Cardiac muscle cell (in vitro differentiated cells and primary cell): Measurements from ENCODE around the gene DCAF12. TPM values are rescaled to one million over a fixed set of nuclear protein-coding genes. Genes with fewer than 3 reads are reported as not detected.

Source experiments
- DNase-seq, 2 donors: peaks; one replicate each; pipeline versions ENCODE4 v3.0.0 to v3.0.0-alpha.2; 2010 to 2017; ENCODE audit warnings: low read depth in 1 of 2, low spot score in 1 of 2
- H3K27ac ChIP-seq: fragments of 200-600 bp; sonication (generic); 2 replicates; pipeline ENCODE4 v1.5.1; 2016
- H3K27me3 ChIP-seq: fragments of 200-600 bp; sonication (generic); 2 replicates; pipeline ENCODE4 v1.6.0; 2016; ENCODE audit warnings: control low read depth
- H3K36me3 ChIP-seq: fragments of 200-600 bp; sonication (generic); 2 replicates; pipeline ENCODE4 v1.5.1; 2016; ENCODE audit warnings: control low read depth
- H3K4me1 ChIP-seq: fragments of 200-600 bp; sonication (generic); 2 replicates; pipeline ENCODE4 v1.8.1; 2017; ENCODE audit warnings: low read depth, mild to moderate bottlenecking, mixed run types
- H3K4me3 ChIP-seq: fragments of 200-600 bp; sonication (generic); 2 replicates; pipeline ENCODE4 v1.5.1; 2016; ENCODE audit warnings: mild to moderate bottlenecking
- H3K9me3 ChIP-seq: fragments of 200-600 bp; sonication (generic); 2 replicates; pipeline ENCODE4 v1.5.1; 2017; ENCODE audit warnings: low read depth, mild to moderate bottlenecking, control low read depth
- polyA plus RNA-seq: library from polyadenylated mRNA; unstranded; fragments of >200 nt; fragmentation: Nextera tagmentation; extraction: Ambion mirVana; gene quantifications from 2 replicates; pipeline ENCODE4 v1.2.1, GENCODE V29; 2016
- total RNA-seq: library from RNA; depleted of rRNA; stranded (reverse); fragments of >200 nt; gene quantifications from 2 replicates; pipeline ENCODE4 v1.2.3, GENCODE V29; 2016
- TF ChIP-seq, protein P1 (sequence below): IDR thresholded peaks from 2 replicates; pipeline ENCODE4 v1.5.1; 2012; ENCODE audit warnings: low read depth, mild to moderate bottlenecking, low read length

DCAF12 gene
- total and polyA plus RNA-seq, 2 experiments from 2014 or later: 27.1 to 31.7 TPM

DNA sequence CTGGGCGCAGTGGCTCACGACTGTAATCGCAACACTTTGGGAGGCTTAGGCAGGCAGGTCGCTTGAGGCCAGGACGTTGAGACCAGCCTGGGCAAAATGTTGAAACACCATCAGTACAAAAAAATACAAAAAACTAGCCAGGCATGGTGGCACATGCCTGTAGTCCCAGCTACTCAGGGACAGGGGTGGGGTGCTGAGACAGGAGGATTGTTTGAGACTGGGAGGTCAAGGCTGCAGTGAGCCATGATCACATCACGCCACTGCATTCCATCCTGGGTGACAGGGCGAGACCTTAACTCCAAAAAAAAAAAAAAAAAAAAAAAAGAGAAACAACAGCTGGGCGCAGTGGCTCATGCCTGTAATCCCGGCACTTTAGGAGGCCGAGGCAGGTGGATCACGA, 23.7 kb downstream of the DCAF12 start:
- DNase-seq: no peak
- Histone ChIP-seq H3K9me3 (no peaks in the 10 kb centered on the region), H3K27ac (no peak overlapping the region), H3K4me1 (no peaks in the 10 kb centered on the region), H3K36me3 (peaks cover 31% of the 10 kb centered on the region), H3K27me3 (no peaks in the 10 kb centered on the region), H3K4me3 (no peak overlapping the region)
- TF ChIP-seq, protein P1, sequence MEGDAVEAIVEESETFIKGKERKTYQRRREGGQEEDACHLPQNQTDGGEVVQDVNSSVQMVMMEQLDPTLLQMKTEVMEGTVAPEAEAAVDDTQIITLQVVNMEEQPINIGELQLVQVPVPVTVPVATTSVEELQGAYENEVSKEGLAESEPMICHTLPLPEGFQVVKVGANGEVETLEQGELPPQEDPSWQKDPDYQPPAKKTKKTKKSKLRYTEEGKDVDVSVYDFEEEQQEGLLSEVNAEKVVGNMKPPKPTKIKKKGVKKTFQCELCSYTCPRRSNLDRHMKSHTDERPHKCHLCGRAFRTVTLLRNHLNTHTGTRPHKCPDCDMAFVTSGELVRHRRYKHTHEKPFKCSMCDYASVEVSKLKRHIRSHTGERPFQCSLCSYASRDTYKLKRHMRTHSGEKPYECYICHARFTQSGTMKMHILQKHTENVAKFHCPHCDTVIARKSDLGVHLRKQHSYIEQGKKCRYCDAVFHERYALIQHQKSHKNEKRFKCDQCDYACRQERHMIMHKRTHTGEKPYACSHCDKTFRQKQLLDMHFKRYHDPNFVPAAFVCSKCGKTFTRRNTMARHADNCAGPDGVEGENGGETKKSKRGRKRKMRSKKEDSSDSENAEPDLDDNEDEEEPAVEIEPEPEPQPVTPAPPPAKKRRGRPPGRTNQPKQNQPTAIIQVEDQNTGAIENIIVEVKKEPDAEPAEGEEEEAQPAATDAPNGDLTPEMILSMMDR: no peak

DNA sequence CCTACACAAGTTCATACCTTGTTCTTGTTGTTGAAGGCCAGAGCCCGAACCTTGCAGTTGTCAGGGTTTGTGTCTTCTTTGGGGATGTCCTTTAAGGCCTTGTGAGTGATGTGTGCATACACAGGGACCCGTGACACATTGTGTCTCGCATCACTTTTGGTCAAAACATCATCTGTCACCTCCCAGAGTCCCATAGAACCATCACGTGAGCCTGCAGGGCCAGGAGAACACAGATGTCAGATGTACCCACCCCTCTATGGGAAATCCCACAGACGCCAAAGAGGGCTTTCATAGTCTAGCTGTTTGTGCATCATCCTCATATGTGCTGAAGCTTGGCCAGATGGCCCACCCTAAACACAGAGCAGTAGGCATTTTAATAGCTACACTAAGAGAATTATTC, 28.2 kb downstream of the DCAF12 start:
- TF ChIP-seq, protein P1: no peak
- no peaks in the 10 kb centered on the region for H3K4me1 ChIP-seq
- H3K9me3 ChIP-seq: no peaks in the 10 kb centered on the region
- H3K27ac ChIP-seq: no peak overlapping the region
- no peaks in the 10 kb centered on the region for H3K27me3 ChIP-seq
- peaks cover 32% of the 10 kb centered on the region for H3K36me3 ChIP-seq
- no peak for DNase-seq
- H3K4me3 ChIP-seq: no peak overlapping the region

DNA sequence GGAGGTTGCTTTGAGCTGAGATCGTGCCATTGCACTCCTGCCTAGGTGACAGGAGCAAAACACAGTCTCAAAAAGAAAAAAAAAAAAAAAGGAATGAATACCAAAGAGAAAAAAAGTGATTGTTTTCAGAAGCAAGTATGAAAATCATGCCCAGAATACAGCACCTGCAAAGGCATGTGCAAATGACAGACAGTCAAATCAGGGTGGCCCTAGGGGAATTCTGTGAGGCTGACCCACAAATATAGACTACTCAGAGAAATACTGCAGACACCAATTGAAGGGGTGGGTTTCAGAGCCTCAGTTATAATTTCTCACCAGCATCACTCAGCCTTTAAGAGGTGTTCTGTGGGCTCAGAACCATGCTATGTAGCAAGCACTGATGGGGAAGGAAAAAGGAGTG, 28.6 kb downstream of the DCAF12 start:
- DNase-seq: no peak
- TF ChIP-seq, protein P1: no peak
- Histone ChIP-seq H3K27ac (no peak overlapping the region), H3K9me3 (no peaks in the 10 kb centered on the region), H3K36me3 (peaks cover 35% of the 10 kb centered on the region), H3K4me1 (no peaks in the 10 kb centered on the region), H3K4me3 (no peak overlapping the region), H3K27me3 (no peaks in the 10 kb centered on the region)

DNA sequence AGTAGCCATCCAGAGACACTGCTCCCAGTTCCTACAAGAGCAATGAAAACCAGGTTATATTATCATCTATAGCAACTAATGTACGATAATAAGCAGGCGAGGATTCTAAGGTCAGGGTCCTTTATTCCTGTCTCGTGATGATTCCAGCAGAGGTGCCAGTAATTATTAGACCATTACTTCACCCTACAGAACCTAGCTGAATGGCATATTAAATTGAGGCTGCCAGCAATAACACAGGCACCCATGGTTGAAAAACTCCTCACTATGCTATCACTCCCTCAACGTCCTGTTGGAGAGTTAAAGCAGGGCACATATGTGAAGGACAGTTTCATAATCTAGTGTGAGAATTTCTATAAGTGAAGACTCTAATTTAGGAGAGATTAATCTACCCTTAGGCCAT, 29.7 kb downstream of the DCAF12 start:
- Histone ChIP-seq H3K27ac (no peak overlapping the region), H3K4me1 (no peaks in the 10 kb centered on the region), H3K9me3 (no peaks in the 10 kb centered on the region), H3K4me3 (no peak overlapping the region), H3K36me3 (peaks cover 40% of the 10 kb centered on the region), H3K27me3 (no peaks in the 10 kb centered on the region)
- DNase-seq: no peak
- TF ChIP-seq, protein P1: no peak

DNA sequence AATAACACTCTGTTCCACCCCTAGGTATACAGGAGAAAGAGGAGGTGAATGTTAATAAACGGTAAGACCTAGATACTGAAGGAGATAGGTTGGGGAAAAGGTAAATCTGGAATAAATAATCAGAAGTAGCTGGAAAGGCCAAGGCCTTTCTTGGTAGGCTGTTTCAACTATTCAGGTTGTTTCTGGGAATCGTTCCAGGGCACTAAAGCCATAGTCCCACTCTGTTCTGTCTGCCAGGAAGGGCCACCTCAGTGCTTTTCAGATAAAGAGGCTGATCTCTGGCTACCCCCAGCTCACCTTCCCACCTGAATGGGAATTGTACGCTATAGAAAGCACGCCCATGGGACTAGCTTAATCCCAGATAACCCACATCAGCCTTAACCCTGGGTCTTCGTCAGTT, 32.9 kb downstream of the DCAF12 start:
- DNase-seq: no peak
- peaks cover 65% of the 10 kb centered on the region for H3K36me3 ChIP-seq

More for the DNA sequence above, 32.9 kb downstream of the DCAF12 start:
- TF ChIP-seq, protein P1: no peak
- Histone ChIP-seq H3K4me3 (no peak overlapping the region), H3K27ac (no peak overlapping the region), H3K27me3 (no peaks in the 10 kb centered on the region), H3K4me1 (no peaks in the 10 kb centered on the region), H3K9me3 (no peaks in the 10 kb centered on the region)
